ENCODE measurements around the gene UQCC2.

UQCC2 gene

DNA sequence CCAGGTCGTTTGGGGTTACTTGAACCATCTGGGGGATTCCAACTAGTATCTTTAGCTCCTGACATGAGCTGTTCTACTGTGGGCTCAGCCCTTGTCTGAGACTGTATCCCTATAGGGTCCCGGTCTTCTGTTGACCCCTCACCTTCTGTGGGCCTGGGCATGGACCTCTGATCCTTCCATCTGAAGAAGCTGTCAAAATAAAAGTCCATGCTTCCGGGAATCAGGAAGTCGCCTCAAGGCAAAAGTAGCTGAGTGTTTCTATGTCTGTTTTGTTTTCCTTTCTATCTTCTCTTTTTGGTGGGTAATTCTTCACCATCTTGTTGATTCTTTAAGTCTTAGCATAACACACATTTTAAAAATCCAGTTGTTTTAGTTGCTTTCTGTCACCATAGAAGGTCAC, 60.1 kb downstream of the UQCC2 start:
- no peak for DNase-seq (ENCODE audit: low spot score)
